ENCODE results near the gene ZNF592. TPM values are rescaled to one million over a fixed set of nuclear protein-coding genes. Genes with fewer than 3 reads are reported as not detected.

The ZNF592 gene
- 2.3 and 2.9 TPM in 2 replicates for total RNA-seq

DNA sequence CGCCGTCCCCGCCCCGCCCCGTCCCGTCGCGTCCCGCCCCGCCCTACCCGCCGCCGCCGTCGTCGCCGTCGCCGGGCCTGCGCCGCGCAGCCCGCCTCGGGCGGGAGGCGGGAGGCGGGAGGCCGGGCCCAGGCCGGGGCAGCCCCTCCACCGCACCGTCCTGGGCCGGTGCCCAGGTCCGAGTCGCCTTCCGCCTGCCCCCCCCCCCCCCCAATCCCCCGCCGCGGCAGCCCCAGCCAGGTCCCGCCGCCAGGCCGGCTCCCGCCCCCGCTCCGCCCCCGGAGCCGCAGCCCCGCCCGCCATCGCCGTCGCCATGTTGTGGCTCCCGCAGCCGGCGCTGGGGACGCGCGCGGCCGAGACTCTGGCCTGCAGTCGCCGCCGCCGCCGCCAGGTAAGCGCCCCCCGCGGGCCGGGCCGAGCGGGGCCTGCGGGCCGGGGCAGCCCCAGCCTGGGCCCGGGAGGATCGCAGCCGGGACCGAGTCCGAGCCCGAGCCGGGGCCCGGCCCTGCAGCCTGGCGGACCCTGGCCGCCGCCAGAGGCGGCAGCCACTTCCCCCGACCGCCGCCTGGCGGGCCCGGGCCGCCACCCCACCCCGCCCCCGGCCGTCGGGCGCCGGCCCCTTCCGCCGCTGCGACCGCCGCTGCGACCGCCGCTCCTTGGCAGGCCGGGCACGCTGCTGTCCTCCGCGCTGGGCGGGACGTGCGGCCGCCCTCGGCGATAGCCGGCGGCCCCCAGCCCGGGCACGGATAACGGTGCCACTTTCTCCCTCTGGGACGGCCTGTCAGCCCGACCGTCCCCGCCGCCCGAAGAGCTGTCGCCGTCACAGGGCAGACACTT lies at the start of gene ZNF592:
Gene ZNF592 (plus strand): TSS at position 319 of the 837 bp plus-strand sequence. CDS start 34,084 bp downstream, outside the sequence.

GRCh38 chr15:84716036-84716732 lies 32.2 kb upstream of the ZNF592 start, which contains the start of gene SEC11A:
Gene SEC11A (minus strand): TSS chr15:84716139. CDS start chr15:84716075, 64 bp downstream.

GRCh38 chr15:84816694-84817465 lies 68.5 kb downstream of the ZNF592 start, which contains the start of gene ALPK3:
Gene ALPK3 (plus strand): TSS chr15:84817356. CDS start chr15:84817453, 97 bp downstream.

Other genes with a start within 250 kb of the ZNF592 start
- 11.0 and 14.7 TPM in 2 replicates for gene ZSCAN2, start 147.6 kb upstream of the ZNF592 start, total RNA-seq
- 22.4 and 35.4 TPM in 2 replicates for gene WDR73, start 94.3 kb upstream of the ZNF592 start, total RNA-seq
- gene NMB, start 90.4 kb upstream of the ZNF592 start, total RNA-seq: 5.5 and 8.2 TPM in 2 replicates
- 315 and 352 TPM in 2 replicates for gene SEC11A, start 32.5 kb upstream of the ZNF592 start, total RNA-seq
- gene ALPK3, start 68.8 kb downstream of the ZNF592 start, total RNA-seq: 9.1 and 13.1 TPM in 2 replicates
- not detected in 2 replicates for gene SLC28A1, start 136.1 kb downstream of the ZNF592 start, total RNA-seq
- 16.0 and 19.5 TPM in 2 replicates for gene PDE8A, start 233.3 kb downstream of the ZNF592 start, total RNA-seq

All from epithelial cell of umbilical artery (primary cell).